NCI-H1105 treated with DMSO at 0.1 percent for 48 hours (cell line): ENCODE results near the gene HDGFL2.

Experiments used
- DNase-seq: peaks from one replicate; lab custom pipeline; 2025; lab: John Stamatoyannopoulos, UW

HDGFL2 gene

DNA sequence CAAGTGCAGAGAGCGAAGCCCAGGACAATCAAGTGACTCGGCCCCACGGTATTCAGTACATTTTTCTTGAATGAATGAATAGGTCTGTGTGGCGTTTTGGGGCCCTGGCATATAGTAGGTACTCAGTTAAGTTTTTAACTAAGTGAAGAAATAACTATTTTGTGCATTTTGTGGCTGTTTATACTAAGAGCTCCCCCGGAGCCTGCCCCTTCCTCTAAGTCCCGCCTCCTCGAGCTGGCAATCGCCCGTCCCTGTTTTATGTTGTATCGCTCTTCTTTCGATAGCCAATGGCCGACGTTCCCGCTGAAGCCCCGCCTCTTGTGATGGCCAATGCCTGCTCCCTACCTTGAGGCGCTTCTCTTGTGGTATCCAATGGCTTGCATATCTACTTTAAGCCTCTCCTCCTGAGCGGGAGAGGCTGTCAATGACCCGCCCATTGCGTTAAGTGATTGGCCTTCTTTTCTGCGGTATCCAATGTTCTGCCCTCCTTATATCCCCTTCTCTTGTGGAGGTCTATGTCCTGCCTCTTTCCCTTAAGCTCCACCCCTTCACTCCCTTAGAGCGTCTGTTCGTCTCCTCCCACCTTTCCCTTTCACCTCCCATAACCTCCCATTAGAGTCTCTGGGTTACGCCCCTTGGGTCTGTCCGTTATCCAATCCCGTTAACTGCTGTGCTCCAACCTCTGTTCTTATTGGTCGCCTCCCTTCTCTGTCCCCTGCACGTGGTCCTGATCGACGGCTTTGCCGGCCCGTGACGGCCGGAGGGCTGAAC lies 509 bp upstream of the HDGFL2 start:
- DNase-seq: peak; percentile 100

DNA sequence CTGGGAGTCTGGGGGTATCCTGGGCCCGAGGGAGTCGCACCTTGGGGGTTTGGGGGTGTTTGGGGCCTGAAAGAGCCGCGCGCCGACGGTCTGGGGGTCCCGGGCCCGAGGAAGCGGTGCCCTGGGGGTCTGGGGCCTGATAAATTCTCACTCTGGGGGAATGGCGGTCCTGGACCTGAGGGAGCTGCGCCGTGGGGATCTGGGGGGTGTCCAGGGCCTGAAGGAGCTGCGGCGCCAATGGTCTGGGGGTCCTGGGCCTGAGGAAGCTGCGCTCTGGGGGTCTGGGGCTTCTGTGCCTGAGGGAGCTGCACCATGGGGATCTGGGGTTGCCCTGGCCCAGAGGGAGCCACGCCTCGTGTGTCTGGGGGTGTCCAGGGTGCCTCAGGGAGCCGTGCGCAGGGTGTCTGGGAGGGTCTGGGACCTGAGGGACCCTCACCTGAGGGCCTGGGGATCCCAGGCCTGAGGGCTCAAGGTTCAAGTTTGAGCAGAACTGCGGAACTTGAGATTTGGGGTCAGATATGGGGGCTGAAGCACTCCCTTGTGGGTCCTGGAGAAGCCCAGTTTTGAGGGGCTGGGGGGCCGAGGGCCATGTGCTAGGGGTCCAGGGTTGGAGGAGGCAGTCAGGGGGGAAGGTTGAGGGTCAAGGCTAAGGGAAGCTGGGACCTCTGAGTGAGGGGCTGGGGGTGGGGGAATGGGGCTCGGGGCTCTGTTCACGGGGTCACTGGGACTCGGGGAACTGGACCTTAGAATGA lies 1.1 kb downstream of the HDGFL2 start:
- no peak for DNase-seq

DNA sequence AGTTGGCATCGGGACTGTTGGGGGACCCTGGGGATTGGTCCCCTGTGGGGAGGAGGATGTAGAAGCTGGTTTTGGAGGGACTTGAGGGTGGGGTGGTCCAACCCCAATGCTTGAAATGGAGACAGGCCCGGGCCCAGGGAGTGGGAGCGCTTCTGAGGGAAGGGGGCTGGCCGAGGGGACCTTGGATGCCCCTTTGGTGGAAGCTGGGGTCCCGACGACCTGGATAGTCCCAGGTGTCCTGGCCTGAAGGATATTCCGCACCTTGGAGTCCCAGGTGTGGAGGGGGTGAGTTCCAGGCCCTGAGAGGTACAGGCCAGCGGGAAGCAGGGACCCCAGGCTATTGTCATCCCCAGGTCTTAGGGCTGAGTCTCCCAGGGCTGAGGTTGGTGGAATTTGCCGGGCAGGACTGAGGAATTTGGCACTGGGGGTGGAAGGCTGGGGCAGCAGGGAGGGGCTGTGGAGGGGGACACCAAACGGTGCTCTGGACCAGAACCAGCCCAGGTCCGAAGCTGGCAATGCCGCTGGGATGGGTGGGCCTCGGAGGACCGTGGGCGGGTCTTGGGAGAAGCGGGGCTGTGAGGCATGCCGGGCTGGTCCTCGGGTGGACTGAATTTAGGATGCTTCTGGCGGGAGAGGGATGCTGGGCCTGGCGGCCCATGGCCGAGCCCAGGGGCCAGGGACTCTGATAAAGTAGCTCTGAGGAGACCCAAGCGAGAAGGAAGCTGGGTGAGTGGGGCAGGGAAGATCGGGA lies 1.8 kb downstream of the HDGFL2 start:
- DNase-seq: no peak

DNA sequence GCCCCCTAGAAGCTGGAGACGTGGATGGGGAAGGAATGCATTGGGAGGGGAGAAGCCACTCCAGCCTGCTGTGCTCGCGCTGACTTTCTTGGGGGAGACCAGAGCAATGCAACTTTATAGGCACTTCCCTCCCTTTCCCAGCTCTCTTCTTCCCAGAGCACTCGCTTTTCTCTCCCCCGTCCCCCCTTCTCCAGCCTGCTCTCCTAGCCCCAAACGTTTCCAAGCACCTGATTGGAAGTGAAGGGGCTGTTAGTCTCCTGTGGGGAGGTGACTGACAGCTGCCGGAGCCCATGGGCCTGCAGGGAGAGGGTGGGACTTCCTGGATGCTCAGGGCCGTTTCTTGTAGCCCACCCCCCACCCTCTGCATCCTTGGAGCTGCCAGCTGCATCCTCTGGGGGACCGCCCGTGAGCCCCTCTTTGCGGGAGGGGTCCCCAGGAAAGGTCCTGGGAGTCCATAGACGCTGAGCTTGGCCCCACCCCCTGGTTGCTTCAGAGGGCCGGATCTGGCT lies 2.5 kb downstream of the HDGFL2 start:
- DNase-seq: peak; percentile 87

DNA sequence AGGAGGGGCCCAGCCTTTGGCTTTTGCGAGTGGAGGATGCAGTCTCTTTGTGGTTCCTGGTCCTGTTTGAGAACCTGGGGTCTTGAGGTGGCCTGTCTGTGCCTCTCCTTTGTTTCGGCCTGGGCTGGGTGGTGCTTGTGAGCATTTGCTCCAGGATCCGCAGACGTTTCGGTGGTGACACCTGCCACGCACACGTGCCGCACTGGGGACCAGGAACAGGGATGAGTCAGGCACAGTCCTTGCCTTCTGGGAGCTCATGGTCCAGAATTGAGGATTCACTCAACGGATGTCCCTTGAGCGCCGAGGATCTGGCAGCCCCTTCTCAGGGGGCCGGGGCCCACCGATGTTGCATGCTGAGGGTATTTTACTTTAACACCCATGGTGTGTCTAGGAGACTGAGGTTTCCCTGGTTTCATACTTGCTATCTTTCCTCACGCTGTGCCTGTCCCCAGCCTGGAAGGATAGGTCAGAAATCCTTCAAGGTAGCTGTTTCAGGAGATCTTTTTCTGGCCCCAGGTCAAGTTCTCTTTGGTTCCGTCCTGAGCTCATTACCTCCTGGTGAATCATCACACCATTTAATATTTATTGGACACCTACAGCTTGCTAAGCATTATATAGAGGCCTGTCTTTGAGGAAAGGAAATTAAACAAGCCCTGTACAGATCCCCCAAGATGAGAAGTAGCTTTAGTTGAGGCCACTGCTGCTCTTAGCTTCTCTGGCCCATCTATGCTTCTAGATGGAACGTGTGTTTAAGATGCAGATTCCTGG lies 5.1 kb downstream of the HDGFL2 start:
- no peak for DNase-seq

DNA sequence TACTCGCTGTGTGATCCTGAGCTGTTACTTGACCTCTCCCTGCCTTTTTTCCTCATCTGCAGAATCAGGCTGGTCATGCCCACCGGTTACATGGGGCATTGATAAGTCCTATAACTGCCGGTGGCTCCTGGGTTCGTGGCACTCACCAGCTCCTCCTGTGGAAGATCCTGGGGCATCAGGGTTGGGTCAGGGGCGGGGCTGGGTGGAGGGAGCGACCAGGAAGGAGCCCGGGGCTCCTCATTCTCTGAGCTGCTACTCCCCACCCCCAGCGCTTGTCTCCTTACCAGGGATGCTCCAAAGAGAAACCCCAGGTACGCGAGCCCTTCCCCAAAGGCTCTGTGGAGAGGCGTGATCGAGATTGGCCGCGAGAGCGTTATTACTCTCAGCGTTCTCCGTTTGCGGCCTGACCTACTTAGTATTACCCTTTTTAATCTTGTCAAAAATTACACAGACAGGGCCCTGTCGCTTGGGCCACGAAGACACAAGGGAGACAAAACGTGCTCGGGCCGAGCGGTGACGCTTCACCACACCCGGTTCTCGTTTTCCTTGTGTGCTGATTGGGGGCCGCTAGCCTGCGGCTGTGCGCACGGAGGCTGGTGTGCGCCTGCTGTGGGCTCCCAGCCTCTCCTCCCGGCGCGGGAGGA lies 10.7 kb downstream of the HDGFL2 start:
- DNase-seq: no peak

DNA sequence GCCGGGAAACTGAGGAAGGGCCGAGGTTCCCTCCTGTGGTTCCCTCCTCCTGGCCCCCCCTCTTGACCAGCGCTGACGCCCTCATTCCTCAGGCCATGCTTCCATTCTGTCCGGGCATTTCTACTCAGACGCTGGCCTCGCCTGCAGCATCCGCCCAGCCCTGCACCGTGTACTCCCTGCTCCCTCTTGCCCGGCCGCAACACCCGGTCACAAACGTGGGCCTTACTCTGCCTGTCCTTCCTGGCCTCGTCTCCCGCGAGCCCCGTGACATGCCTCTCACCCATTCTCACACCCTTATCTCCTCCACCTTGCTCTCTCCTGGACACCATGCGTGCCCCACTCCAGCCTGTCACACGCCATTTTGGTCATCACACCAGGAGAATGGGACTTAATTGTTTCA lies 11.3 kb downstream of the HDGFL2 start:
- no peak for DNase-seq

DNA sequence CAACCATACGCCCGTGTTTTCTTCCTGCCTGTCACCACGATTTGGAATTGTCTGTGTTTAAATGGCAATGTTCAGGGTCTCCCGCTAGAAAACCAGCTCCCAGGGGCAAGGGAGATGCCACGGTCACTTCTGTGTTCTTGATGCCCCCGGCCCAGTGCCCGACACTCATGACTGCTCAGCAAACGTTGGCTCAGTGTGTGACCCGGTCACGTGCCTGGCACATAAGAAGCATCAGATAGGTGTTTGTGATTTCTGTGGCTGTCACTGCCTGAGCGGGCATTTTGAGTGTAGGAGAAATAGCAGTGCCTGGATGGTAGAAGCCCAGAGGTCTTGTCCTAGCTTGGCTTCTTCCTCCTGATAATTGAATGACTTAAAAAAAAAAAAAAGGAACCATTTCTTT lies 15.5 kb downstream of the HDGFL2 start:
- no peak for DNase-seq

DNA sequence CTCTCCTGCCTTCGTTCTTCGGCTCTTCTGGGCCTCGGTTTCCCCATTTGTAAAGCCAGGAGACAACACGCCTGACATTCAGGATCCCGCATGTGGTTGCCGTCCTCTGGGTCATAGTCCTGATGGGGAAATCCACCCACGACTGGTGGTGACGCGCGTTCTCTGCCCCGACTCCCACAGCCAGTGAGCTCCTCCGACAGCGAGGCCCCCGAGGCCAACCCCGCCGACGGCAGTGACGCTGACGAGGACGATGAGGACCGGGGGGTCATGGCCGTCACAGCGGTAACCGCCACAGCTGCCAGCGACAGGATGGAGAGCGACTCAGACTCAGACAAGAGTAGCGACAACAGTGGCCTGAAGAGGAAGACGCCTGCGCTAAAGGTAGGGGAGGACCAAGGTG lies 16.4 kb downstream of the HDGFL2 start:
- no peak for DNase-seq

DNA sequence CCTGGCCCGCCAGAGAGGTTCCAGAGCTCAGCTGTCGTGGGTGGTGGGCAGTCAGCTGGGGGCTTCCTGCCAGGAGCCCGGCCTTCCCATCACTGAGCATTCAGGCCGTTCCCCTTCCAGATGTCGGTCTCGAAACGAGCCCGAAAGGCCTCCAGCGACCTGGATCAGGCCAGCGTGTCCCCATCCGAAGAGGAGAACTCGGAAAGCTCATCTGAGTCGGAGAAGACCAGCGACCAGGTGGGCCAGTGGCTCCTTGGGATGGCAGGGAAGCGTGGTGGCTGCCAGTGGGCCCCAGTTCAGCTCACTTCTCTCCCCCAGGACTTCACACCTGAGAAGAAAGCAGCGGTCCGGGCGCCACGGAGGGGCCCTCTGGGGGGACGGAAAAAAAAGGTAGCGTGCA lies 19.3 kb downstream of the HDGFL2 start:
- DNase-seq: no peak

DNA sequence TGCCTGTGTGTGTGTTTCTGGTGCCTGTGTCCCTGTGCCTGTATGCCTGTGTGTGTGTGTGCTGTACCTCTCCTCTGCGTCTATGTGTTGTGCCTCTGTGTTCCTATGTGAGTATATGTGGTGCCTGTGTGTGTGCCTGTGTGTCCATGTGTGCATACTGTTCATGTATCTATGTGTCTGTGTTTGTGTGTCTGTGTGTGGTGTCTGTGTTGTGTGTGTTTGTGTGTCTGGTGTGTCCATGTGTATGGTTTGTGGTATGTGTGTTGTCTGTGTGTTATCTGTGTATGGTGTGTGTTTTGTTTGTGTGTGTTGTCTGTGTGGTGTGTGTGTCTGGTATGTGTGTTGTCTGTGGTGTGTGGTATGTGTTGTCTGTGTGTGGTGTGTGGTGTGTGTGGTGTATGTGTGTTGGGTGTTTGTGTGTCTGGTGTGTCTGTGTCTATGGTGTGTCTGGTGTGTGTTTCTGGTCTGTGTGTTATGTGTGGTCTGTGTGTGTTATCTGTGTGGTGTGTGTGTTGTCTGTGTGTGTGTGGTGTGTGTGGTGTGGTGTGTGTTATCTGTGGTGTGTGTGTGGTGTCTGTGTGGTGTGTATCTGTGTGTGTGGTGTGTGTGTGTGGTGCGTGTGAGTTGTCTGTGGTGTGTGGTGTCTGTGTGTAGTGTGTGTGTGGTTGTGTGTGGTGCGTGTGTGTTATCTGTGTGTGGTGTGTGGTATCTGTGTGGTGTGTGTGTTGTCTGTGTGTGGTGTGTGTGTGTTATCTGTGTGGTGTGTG lies 20.4 kb downstream of the HDGFL2 start:
- no peak for DNase-seq

DNA sequence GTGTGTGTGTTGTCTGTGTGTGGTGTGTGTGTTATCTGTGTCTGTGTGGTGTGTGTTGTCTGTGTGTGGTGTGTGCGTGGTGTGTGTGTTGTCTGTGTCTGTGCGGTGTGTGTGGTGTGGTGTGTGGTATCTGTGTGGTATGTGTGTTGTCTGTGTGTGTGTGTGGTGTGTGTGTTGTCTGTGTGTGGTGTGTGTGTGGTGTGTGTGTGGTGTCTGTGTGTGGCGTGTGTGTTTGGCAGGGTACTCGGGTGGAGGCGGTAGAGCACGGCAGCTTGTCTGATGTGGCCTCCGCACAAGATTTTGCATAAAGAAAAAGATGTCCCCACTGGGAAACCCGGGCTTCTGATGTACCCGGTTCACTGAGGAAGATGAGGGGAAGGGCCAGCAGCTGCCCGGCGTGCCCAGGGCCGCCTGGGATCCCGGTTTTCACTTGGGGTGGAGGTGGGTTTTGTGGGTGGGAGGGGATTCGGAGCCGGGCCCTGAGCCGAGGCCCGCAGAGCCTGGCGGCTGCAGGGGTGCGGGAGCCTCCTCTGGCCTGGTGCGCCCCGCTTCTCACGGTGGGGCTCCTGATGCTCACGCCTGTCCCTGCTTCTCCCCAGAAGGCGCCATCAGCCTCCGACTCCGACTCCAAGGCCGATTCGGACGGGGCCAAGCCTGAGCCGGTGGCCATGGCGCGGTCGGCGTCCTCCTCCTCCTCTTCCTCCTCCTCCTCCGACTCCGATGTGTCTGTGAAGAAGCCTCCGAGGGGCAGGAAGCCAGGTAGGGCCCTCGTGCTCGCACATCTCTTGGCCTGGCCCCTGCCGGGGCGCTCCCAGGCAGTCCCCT lies 21.2 kb downstream of the HDGFL2 start:
- DNase-seq: no peak

DNA sequence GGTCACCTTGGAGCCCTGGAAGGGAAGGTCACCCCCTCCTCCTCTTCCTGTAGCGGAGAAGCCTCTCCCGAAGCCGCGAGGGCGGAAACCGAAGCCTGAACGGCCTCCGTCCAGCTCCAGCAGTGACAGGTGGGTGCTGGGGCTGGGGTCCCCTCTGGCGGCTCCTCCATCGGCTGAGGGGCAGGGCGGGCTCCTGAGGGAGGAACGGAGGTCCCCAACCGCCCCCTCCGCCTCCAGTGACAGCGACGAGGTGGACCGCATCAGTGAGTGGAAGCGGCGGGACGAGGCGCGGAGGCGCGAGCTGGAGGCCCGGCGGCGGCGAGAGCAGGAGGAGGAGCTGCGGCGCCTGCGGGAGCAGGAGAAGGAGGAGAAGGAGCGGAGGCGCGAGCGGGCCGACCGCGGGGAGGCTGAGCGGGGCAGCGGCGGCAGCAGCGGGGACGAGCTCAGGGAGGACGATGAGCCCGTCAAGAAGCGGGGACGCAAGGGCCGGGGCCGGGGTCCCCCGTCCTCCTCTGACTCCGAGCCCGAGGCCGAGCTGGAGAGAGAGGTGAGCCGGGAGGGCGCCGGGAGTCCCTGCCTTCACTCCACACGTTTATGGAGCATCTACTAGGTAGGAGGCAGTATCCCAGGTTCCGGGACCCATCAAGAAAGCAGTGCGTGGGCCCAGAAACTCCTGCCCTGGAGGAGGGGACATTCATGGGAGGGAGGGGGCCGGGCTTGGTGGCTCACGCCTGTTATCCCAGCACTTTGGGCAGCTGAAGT lies 22.0 kb downstream of the HDGFL2 start:
- no peak for DNase-seq

DNA sequence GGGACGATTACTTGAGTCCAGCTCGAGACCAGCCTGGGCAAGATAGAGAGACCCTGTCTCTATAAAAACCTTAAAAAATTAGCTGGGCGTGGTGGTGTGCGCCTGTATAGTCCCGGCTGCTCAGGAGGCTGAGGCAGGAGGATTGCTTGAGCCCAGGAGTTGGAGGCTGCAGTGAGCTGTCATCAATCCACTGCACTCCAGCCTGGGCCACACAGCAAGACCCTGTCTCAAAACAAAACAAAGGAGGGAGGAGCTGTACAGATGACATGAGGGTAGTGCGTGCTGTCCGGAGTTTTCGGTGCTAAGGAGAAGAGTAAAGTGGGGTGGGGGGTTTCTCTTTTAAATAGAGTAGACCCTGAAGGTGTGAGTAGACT lies 22.6 kb downstream of the HDGFL2 start:
- no peak for DNase-seq

DNA sequence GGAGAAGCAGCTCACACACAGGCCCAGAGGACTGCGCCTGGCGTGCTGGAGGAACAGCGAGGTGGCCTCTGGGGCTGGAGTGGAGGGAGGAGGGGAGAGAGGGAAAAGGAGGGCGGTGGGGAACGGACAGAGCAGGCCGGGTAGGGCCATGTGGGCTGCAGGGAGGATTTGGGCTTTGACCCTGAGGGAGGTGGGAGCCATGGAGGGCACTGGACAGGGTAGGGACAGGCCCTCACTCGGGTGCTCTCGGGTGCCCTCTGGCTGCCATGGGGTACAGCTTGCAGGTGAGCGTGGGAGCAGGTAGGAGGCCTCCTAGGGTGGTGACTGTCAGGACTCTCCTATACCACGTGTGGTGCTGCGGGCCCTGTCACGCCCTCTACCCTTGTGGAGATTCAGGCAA lies 23.4 kb downstream of the HDGFL2 start:
- DNase-seq: no peak

DNA sequence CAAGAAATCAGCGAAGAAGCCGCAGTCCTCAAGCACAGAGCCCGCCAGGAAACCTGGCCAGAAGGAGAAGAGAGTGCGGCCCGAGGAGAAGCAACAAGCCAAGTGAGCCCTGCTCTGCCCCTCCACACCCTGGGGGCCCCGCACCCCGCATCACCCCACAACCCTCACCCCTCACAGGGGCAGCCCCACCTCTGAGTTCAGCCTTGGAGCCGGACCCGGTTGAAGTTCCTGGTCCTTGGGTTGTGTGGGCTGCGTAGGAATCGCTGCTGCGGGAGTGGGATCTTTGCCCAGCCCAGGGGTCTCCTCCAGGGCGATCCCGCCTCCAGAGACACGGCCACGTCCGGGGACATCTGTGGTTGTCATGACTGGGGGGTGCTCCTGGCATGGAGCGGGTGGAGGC lies 24.2 kb downstream of the HDGFL2 start:
- DNase-seq: no peak

DNA sequence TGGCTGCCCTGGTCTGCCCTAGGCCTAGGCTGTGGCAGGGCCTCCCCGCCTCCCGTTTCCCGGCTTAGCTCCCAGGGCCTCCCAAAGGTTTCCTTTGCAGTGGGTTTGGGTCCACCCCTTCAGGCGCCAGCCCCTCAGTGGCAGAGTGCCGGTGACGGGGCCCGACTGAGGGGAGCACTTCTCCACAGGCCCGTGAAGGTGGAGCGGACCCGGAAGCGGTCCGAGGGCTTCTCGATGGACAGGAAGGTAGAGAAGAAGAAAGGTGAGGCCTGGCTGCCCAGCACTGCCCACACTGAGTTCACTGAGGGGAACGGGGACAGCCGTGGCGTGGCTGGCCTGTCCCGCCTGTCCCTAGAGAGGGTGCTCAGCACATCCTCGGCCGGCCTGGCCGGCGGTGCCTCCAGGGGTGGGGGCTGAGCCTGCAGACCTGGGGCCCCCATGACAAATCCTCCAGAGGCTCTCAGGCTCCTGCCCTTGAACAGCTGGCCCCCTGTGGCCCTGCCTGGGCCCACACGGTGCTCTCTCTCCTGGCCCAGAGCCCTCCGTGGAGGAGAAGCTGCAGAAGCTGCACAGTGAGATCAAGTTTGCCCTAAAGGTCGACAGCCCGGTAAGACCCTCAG lies 25.8 kb downstream of the HDGFL2 start:
- no peak for DNase-seq

DNA sequence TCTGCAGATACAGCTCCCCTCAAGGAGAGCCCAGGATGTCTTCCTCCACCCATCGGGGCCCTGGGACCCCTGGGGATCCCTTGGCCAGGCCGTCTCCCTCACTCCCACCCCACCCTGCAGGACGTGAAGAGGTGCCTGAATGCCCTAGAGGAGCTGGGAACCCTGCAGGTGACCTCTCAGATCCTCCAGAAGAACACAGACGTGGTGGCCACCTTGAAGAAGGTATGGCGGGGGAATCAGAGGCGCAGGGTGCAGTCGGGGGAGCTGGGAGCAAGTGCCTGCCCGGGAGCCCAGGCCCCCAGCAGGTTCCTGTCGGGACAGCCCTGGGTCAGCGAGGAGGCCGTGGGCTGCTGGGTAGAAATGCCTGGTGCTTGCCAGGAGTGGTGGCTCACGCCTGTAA lies 26.6 kb downstream of the HDGFL2 start:
- DNase-seq: no peak

DNA sequence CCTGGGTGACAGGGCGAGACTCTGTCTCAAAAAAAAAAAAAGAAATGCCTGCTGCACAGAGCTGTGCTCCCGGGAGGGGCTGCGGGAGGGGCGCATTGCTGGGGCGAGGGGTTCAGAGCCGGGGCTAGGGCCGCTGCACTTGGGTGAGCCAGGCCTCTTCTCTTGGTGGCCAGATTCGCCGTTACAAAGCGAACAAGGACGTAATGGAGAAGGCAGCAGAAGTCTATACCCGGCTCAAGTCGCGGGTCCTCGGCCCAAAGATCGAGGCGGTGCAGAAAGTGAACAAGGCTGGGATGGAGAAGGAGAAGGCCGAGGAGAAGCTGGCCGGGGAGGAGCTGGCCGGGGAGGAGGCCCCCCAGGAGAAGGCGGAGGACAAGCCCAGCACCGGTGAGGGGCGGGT lies 27.2 kb downstream of the HDGFL2 start:
- no peak for DNase-seq
